ENCODE measurements around the gene TDRD6.

Gene TDRD6

GRCh38 chr6:46677314-46677654 is 10.4 kb upstream of the TDRD6 start:
- no peak for DNase-seq (ENCODE audit: low spot score)

GRCh38 chr6:46684771-46685170 is 2.9 kb upstream of the TDRD6 start:
- no peak for DNase-seq (ENCODE audit: low spot score)

GRCh38 chr6:46688117-46688965 is 656 bp downstream of the TDRD6 start:
- DNase-seq (ENCODE audit: low spot score): no peak

GRCh38 chr6:46688966-46689335 is 1.3 kb downstream of the TDRD6 start:
- no peak for DNase-seq (ENCODE audit: low spot score)

GRCh38 chr6:46689657-46690056 is 2.0 kb downstream of the TDRD6 start:
- DNase-seq (ENCODE audit: low spot score): no peak

GRCh38 chr6:46690141-46690755 is 2.6 kb downstream of the TDRD6 start:
- no peak for DNase-seq (ENCODE audit: low spot score)

- DNase-seq (ENCODE audit: low spot score): no peak
These were observed 3.3 kb downstream of the TDRD6 start for GRCh38 chr6:46690911-46691451.

GRCh38 chr6:46699970-46700369 is 12.3 kb downstream of the TDRD6 start:
- DNase-seq (ENCODE audit: low spot score): no peak

- DNase-seq (ENCODE audit: low spot score): no peak
These were observed 16.9 kb downstream of the TDRD6 start for GRCh38 chr6:46704562-46704961.

GRCh38 chr6:46706464-46706863 is 18.8 kb downstream of the TDRD6 start:
- no peak for DNase-seq (ENCODE audit: low spot score)

GRCh38 chr6:46711491-46711890 is 23.8 kb downstream of the TDRD6 start:
- no peak for DNase-seq (ENCODE audit: low spot score)

GRCh38 chr6:46715141-46715540 is 27.5 kb downstream of the TDRD6 start:
- DNase-seq (ENCODE audit: low spot score): no peak

GRCh38 chr6:46719099-46719498 is 31.4 kb downstream of the TDRD6 start:
- no peak for DNase-seq (ENCODE audit: low spot score)

GRCh38 chr6:46720401-46720800 is 32.7 kb downstream of the TDRD6 start:
- no peak for DNase-seq (ENCODE audit: low spot score)

- no peak for DNase-seq (ENCODE audit: low spot score)
These were observed 42.2 kb downstream of the TDRD6 start for GRCh38 chr6:46729787-46730326.

GRCh38 chr6:46730921-46731461 is 43.3 kb downstream of the TDRD6 start:
- no peak for DNase-seq (ENCODE audit: low spot score)

- DNase-seq (ENCODE audit: low spot score): no peak
These were observed 45.7 kb downstream of the TDRD6 start for GRCh38 chr6:46733341-46733801.

- peak; percentile 70 for DNase-seq (ENCODE audit: low spot score)
These were observed 47.4 kb downstream of the TDRD6 start, which contains the start of gene PLA2G7 for GRCh38 chr6:46734867-46735719. PLA2G7 (minus strand) TSS chr6:46735375; CDS start chr6:46722891, 12,484 bp downstream.

- no peak for DNase-seq (ENCODE audit: low spot score)
These were observed 48.0 kb downstream of the TDRD6 start for GRCh38 chr6:46735720-46736031.

- no peak for DNase-seq (ENCODE audit: low spot score)
These were observed 49.2 kb downstream of the TDRD6 start for GRCh38 chr6:46736906-46737305.

GRCh38 chr6:46741482-46741881 is 53.8 kb downstream of the TDRD6 start:
- no peak for DNase-seq (ENCODE audit: low spot score)

GRCh38 chr6:46741910-46742309 is 54.2 kb downstream of the TDRD6 start:
- DNase-seq (ENCODE audit: low spot score): no peak

Data from left forelimb (tissue), 1 donor.